GM21825 (cell line): ENCODE measurements around the gene ATP6V0A4.
"Not testable (repeated sequence)": the region's sequence is repeated elsewhere in the genome, so short reads cannot be mapped to it uniquely, and the experiment has no call there.

ENCODE experiments used
- ATAC-seq: cut with Tn5 transposase; IDR thresholded peaks from one replicate; pipeline ENCODE4 v1.9.1; 2021; ENCODE audit warnings: mild to moderate bottlenecking, moderate library complexity; ENCODE audit not compliant: unreplicated experiment

The ATP6V0A4 gene

GRCh38 chr7:138752518-138753149 is 45.4 kb downstream of the ATP6V0A4 start:
- ATAC-seq, result peak; percentile 94

GRCh38 chr7:138750901-138751464 is 47.0 kb downstream of the ATP6V0A4 start:
- no peak for ATAC-seq

GRCh38 chr7:138750473-138750872 is 47.5 kb downstream of the ATP6V0A4 start:
- ATAC-seq, result no peak

GRCh38 chr7:138749960-138750359 is 48.0 kb downstream of the ATP6V0A4 start:
- no peak for ATAC-seq

- no peak for ATAC-seq
Observed at GRCh38 chr7:138748666-138749065, 49.3 kb downstream of the ATP6V0A4 start.

DNA sequence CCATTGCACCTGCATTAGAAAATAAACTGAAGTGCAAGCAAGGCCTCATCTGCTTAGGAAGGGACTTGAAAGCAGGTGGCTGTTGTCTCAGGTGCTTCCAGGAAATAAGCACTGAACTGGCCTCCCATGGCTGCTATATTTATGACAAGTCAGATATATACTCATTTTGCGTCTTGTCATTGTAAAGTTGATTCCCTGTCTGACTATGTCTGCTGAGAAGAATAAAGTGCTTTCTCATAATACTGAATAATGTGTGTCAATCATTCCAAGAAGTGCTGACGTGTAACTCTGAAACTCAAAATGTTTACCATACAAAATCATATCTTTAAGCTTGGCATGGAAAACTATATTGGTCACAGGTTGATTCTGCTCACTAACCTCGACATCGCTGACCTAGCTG is 51.9 kb downstream of the ATP6V0A4 start:
- no peak for ATAC-seq

DNA sequence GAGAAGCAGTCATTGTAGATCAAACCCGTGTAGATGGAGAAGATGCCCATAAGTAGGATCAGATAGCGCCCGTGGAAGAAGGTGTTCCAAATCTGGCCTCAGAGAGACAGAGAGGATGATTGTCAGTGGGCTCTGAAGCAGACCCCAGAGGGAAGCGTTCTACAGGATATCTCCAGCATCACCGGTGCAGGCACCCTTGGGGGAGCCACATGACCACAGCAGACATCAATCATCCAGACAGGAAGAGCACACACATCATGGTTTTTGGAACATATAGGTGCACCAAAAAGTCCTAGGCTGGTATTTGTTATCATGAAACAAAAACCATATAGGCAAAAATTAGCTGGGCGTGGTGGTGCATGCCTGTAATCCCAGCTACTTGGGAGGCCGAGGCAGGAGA is 52.8 kb downstream of the ATP6V0A4 start:
- ATAC-seq, result no peak

GRCh38 chr7:138741453-138741735 is 56.6 kb downstream of the ATP6V0A4 start:
- ATAC-seq, result no peak

DNA sequence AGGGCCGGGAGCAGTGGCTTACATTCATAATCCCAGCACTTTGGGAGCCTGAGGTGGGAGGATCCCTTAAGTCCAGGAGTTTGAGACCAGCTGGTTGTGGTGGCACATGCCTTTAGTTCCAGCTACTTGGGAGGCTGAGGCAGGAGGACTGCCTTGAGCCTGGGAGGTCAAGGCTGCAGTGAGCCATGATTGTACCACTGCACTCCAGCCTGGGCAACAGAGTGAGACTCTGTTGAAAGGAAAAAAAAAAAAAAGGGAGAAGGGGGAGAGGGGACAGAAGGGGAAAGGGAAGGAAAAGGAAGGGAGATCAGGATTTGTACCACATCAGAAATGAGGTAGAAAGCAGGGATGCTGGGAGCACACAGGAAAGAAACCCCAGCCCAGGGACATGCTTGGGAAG is 58.1 kb downstream of the ATP6V0A4 start:
- ATAC-seq, result no peak

DNA sequence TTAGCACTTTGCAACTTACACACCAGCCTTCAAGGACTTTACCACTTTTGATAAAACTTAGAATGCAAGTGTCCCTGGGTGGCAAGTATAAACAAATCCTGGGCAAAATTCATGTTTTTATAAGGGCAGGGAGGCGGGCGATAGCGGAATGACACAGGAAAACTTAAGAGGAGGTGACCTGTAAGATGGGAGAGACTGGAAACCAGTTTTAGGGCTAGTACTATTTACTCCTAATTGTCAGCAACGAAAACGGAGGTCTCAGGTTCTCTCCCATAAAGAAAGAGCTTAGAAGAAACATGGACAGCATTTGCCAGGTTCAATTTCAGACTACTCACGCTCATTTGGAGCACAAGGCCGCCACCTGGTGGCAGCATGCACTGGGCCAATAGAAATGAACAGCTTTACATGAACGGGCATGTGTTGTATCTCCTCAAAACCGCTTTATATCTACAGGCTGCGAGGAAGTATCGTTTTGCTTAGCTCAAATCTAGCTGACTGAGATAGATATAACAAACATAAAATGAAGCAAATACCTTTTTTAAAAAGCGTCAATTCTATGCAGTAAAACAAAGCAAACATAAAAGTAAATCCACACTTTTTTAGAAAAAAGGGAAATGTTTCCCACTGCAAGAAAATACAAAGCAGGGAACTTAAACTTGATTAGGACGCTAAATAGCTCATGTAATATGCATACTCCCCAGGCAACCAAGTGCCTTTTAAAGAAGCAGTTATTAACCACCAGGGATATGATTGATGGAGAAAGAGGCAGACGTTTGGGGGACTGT is 59.3 kb downstream of the ATP6V0A4 start:
- ATAC-seq, result peak; percentile 78

- ATAC-seq, result no peak
Observed at GRCh38 chr7:138738114-138738513, 59.9 kb downstream of the ATP6V0A4 start.

GRCh38 chr7:138735399-138735798 is 62.6 kb downstream of the ATP6V0A4 start:
- no peak for ATAC-seq

- not testable (repeated sequence) for ATAC-seq
Observed at GRCh38 chr7:138731733-138732132, 66.3 kb downstream of the ATP6V0A4 start.

- no peak for ATAC-seq
Observed at GRCh38 chr7:138729444-138729843, 68.6 kb downstream of the ATP6V0A4 start.

DNA sequence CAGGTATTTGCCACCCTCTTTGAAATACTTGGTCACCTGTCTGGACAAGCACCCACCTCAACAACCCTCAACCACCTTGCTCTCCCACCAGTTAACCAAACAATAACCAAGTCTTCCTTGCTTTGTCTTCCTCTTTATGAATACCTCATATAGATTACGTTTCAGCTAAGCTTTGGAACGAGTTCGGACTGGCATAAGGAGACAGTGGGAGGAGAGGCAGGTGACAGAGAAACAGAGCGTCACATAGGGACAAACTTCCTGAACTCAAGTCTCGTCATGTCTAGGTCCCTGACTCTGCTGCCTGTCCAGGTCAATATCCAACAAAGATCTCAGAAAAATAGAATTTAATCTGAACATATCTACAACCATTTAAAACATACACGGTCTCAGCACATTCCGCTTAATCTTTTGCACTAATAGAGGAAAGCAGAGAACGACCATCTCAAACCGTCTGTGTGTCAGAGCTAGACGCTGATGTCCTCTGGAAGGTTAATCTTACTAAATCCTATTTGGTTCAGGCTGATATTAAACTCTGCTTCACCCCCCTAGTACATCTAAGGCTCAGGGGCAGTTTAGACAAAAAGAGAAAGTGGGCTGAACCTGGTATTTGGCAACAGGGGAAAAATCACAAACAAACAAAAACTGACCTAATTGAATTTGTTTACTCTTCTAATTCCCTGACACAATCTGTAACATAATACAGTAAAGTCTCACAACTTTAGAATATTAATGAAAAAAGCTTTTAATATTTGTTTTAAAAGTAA is 70.5 kb downstream of the ATP6V0A4 start:
- ATAC-seq, result no peak

- ATAC-seq, result no peak
Observed at GRCh38 chr7:138726288-138726687, 71.7 kb downstream of the ATP6V0A4 start.

DNA sequence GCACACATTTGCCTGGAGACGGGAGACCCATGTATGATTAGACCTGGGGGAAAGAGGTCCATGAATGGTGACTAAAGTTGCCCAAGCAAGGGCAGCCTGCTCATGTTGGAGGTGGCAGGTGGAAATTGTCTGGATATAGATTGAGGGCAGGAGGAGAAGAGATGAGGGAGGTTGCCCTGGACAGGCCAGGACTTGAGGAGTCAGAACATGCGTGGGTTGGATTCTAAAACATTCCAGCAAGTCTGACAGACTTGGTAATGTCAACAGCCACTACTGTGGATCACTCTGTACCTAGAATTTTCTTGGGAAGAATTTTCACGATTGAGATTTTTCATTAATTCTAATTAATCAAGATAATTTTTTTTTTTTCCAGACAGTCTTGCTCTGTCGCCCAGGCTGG is 77.7 kb downstream of the ATP6V0A4 start:
- no peak for ATAC-seq

- no peak for ATAC-seq
Observed at GRCh38 chr7:138716889-138717288, 81.1 kb downstream of the ATP6V0A4 start.

- ATAC-seq, result no peak
Observed at GRCh38 chr7:138713191-138713590, 84.8 kb downstream of the ATP6V0A4 start.

GRCh38 chr7:138712652-138713051 is 85.3 kb downstream of the ATP6V0A4 start:
- ATAC-seq, result no peak

- no peak for ATAC-seq
Observed at GRCh38 chr7:138710536-138711385, 87.2 kb downstream of the ATP6V0A4 start.
